DMS53 treated with DMSO at 0.1 percent for 48 hours (cell line): Measurements from ENCODE around the gene IFITM10.
A peak's percentile ranks its signal among the peaks of the same experiment; 100 is the strongest.
"Not testable (repeated sequence)": the region's sequence is repeated elsewhere in the genome, so short reads cannot be mapped to it uniquely, and the experiment has no call there.

Experiments
- DNase-seq: peaks from one replicate; lab custom pipeline; 2025; ENCODE audit not compliant: unreplicated experiment; lab: John Stamatoyannopoulos, UW

Gene IFITM10

GRCh38 chr11:1778141-1778911 is 27.9 kb upstream of the IFITM10 start:
- DNase-seq, result no peak

GRCh38 chr11:1777737-1778136 is 27.3 kb upstream of the IFITM10 start:
- no peak for DNase-seq

GRCh38 chr11:1776944-1777715 is 26.7 kb upstream of the IFITM10 start:
- no peak for DNase-seq

- DNase-seq, result no peak
These were observed 26.0 kb upstream of the IFITM10 start for GRCh38 chr11:1776331-1776851.

- no peak for DNase-seq
These were observed 24.5 kb upstream of the IFITM10 start for GRCh38 chr11:1774886-1775285.

- DNase-seq, result no peak
These were observed 23.7 kb upstream of the IFITM10 start for GRCh38 chr11:1773994-1774550.

GRCh38 chr11:1773131-1773993 is 23.0 kb upstream of the IFITM10 start:
- no peak for DNase-seq

GRCh38 chr11:1772270-1773130 is 22.1 kb upstream of the IFITM10 start:
- peak; percentile 22 for DNase-seq

- no peak for DNase-seq
These were observed 21.3 kb upstream of the IFITM10 start for GRCh38 chr11:1771700-1772099.

GRCh38 chr11:1771273-1771672 is 20.9 kb upstream of the IFITM10 start:
- DNase-seq, result no peak

GRCh38 chr11:1770528-1770927 is 20.1 kb upstream of the IFITM10 start:
- no peak for DNase-seq

GRCh38 chr11:1770061-1770460 is 19.7 kb upstream of the IFITM10 start:
- DNase-seq, result no peak

GRCh38 chr11:1769304-1769936 is 19.0 kb upstream of the IFITM10 start:
- DNase-seq, result not testable (repeated sequence)

GRCh38 chr11:1768141-1768469 is 17.7 kb upstream of the IFITM10 start:
- DNase-seq, result no peak

GRCh38 chr11:1767399-1768140 is 17.2 kb upstream of the IFITM10 start:
- DNase-seq, result no peak

- no peak for DNase-seq
These were observed 16.5 kb upstream of the IFITM10 start for GRCh38 chr11:1766719-1767398.

GRCh38 chr11:1765871-1766718 is 15.7 kb upstream of the IFITM10 start:
- no peak for DNase-seq
